ENCODE measurements around the gene GNL1. TPM values are rescaled to one million over a fixed set of nuclear protein-coding genes. Genes with fewer than 3 reads are reported as not detected.

Gene GNL1
- total and polyA plus RNA-seq, 2 donors (not counting 3 experiments of a cell fraction or from before 2014, with no cell fraction given) = 58.4 to 87.3 TPM

- dilution Hi-C loops (cut with MboI; ENCODE audit: extremely low pct_ligation_motif_present, low sequenced_read_pairs) = no loop called here
- Histone ChIP-seq H3K4me1 (ENCODE audit: control insufficient read depth, extremely low read depth, insufficient read depth, low read length) (peaks cover 19% of the 10 kb centered on the region), H3K79me2 (ENCODE audit: control insufficient read depth, insufficient read depth, low read length) (peaks cover 16% of the 10 kb centered on the region), H3K36me3 (ENCODE audit: control insufficient read depth in 2 of 2, extremely low read depth in 1 of 2, insufficient read depth in 2 of 2, low read length in 2 of 2) (peaks cover 0 to 17% of the 10 kb centered on the region in 2 experiments), H3K4me2 (ENCODE audit: insufficient read depth, low read length) (peak overlapping the region; percentile 83), H3K9me3 (replicated peaks; ENCODE audit: control insufficient read depth, insufficient read depth, low read length) (no peaks in the 10 kb centered on the region), H3K9ac (replicated peaks; ENCODE audit: extremely low read depth, insufficient read depth, low read length) (peak overlapping the region; percentile 86), H3K27ac (ENCODE audit: insufficient read depth, low read depth, low read length) (peak overlapping the region; percentile 84), H3K27me3 (ENCODE audit: control insufficient read depth in 2 of 2, insufficient read depth in 2 of 2, low read length in 2 of 2) (no peaks in the 10 kb centered on the region), H4K20me1 (replicated peaks; ENCODE audit: control insufficient read depth, extremely low read depth, insufficient read depth, low read length) (no peaks in the 10 kb centered on the region), H3K9me1 (replicated peaks; ENCODE audit: control insufficient read depth, extremely low read depth, insufficient read depth, low read length) (no peaks in the 10 kb centered on the region), H2AFZ (ENCODE audit: low read depth, low read length) (peak overlapping the region; percentile 94), H3K4me3 (replicated peaks in 1 of 3; ENCODE audit: insufficient read depth in 1 of 3, low read depth in 1 of 3, low read length in 3 of 3) (peak overlapping the region; percentile 39 to 93 (median 52))
- no peak for FAIRE-seq
- POLR2A ChIA-PET = no interaction called here
- TF ChIP-seq POLR2AphosphoS5 (IDR thresholded peaks at IDR 0.05; ENCODE audit: insufficient read depth, low read depth, low read length) (peak; percentile 4), EZH2 (IDR thresholded peaks at IDR 0.05; ENCODE audit: borderline replicate concordance, low read depth, low read length, severe bottlenecking) (no peak)
- DNase-seq (ENCODE audit: low read depth, low spot score) = peak; percentile 65
- intact Hi-C loops (cut with micrococcal nuclease) = loop anchor here (1.0 kb wide), 4 partner anchors 11 to 62 kb away; partner anchors contain the start of genes ABCF1, MRPS18B and PPP1R10
- no TSS peak for BruUV-seq (replicated peaks)
- CTCF ChIA-PET = interaction anchor here (1.0 to 4.9 kb wide), 7 partner anchors 11 to 175 kb away, joined by 3 to 65 read pairs (median 7); no protein-coding TSS in a partner anchor
Measured at GRCh38 chr6:30555816-30556065, 548 bp downstream of the GNL1 start.

GRCh38 chr6:30554962-30555815 is 1.1 kb downstream of the GNL1 start:
- no peaks in the 10 kb centered on the region for H4K20me1 ChIP-seq (replicated peaks; ENCODE audit: control insufficient read depth, extremely low read depth, insufficient read depth, low read length)
- dilution Hi-C loops (cut with MboI; ENCODE audit: extremely low pct_ligation_motif_present, low sequenced_read_pairs) = no loop called here
- peaks cover 0 to 17% of the 10 kb centered on the region in 2 experiments for H3K36me3 ChIP-seq (ENCODE audit: control insufficient read depth in 2 of 2, extremely low read depth in 1 of 2, insufficient read depth in 2 of 2, low read length in 2 of 2)
- ChIA-PET POLR2A (no interaction called here), CTCF (interaction anchor here (0.9 to 4.9 kb wide), 8 partner anchors 11 to 175 kb away, joined by 3 to 65 read pairs (median 5); no protein-coding TSS in a partner anchor)
- peak overlapping the region; percentile 84 for H3K27ac ChIP-seq (ENCODE audit: insufficient read depth, low read depth, low read length)
- intact Hi-C loops (cut with micrococcal nuclease) = loop anchor here (1.0 kb wide), 1 partner anchor 11 kb away; no protein-coding TSS in a partner anchor
- H2AFZ ChIP-seq (ENCODE audit: low read depth, low read length) = peak overlapping the region; percentile 94
- H3K4me2 ChIP-seq (ENCODE audit: insufficient read depth, low read length) = peak overlapping the region; percentile 83
- H3K4me1 ChIP-seq (ENCODE audit: control insufficient read depth, extremely low read depth, insufficient read depth, low read length) = peaks cover 19% of the 10 kb centered on the region
- no peaks in the 10 kb centered on the region for H3K9me3 ChIP-seq (replicated peaks; ENCODE audit: control insufficient read depth, insufficient read depth, low read length)
- FAIRE-seq (peak; percentile 46), DNase-seq (ENCODE audit: low read depth, low spot score) (no peak)
- peak overlapping the region; percentile 39 to 93 (median 52) for H3K4me3 ChIP-seq (replicated peaks in 1 of 3; ENCODE audit: insufficient read depth in 1 of 3, low read depth in 1 of 3, low read length in 3 of 3)
- BruUV-seq (replicated peaks) = no TSS peak
- TF ChIP-seq POLR2A (IDR thresholded peaks at IDR 0.05; ENCODE audit: low read depth, low read length) = peak; percentile 14
- TF ChIP-seq POLR2AphosphoS5 (IDR thresholded peaks at IDR 0.05; ENCODE audit: insufficient read depth, low read depth, low read length) = peak; percentile 20
- TF ChIP-seq CTCF (IDR thresholded peaks at IDR 0.05; ENCODE audit: extremely low read depth in 1 of 2, insufficient read depth in 1 of 2, low read depth in 1 of 2, low read length in 2 of 2) = no peak
- no peaks in the 10 kb centered on the region for H3K27me3 ChIP-seq (ENCODE audit: control insufficient read depth in 2 of 2, insufficient read depth in 2 of 2, low read length in 2 of 2)
- H3K9ac ChIP-seq (replicated peaks; ENCODE audit: extremely low read depth, insufficient read depth, low read length) = peak overlapping the region; percentile 86
- H3K9me1 ChIP-seq (replicated peaks; ENCODE audit: control insufficient read depth, extremely low read depth, insufficient read depth, low read length) = no peaks in the 10 kb centered on the region
- peaks cover 16% of the 10 kb centered on the region for H3K79me2 ChIP-seq (ENCODE audit: control insufficient read depth, insufficient read depth, low read length)
